Kidney epithelial cell (primary cell): Measurements from ENCODE around the gene ZNF436. TPM values are rescaled to one million over a fixed set of nuclear protein-coding genes. Genes with fewer than 3 reads are reported as not detected.

Source experiments
- DNase-seq: peaks from one replicate; pipeline ENCODE4 v3.0.0-alpha.2; 2010; ENCODE audit warnings: low read depth
- H3K27me3 ChIP-seq: 2 replicates; pipeline ENCODE4 v1.6.0; 2011; ENCODE audit warnings: low read length; ENCODE audit not compliant: control insufficient read depth, insufficient read depth
- H3K36me3 ChIP-seq: 2 replicates; pipeline ENCODE4 v1.5.1; 2011; ENCODE audit warnings: low read length; ENCODE audit not compliant: control insufficient read depth, insufficient read depth
- H3K4me3 ChIP-seq: 2 replicates; pipeline ENCODE4 v1.5.1; 2011; ENCODE audit warnings: low read depth, mild to moderate bottlenecking, control low read depth, low read length
- CTCF ChIP-seq: IDR thresholded peaks from 2 replicates; pipeline ENCODE4 v1.5.1; 2011; ENCODE audit warnings: mild to moderate bottlenecking, moderate library complexity, low read length, control low read depth, inconsistent platforms; ENCODE audit not compliant: insufficient read depth, poor library complexity, severe bottlenecking
- total RNA-seq: library from RNA; depleted of rRNA; stranded (reverse); fragments of >200 nt; gene quantifications from 2 replicates; pipeline ENCODE4 v1.2.3, GENCODE V29; 2015

Gene ZNF436
- total RNA-seq, 1 donor from 2014 or later, result 11.7 TPM

- Histone ChIP-seq H3K4me3 (no peak overlapping the region), H3K36me3 (no peaks in the 10 kb centered on the region), H3K27me3 (no peaks in the 10 kb centered on the region)
- no peak for DNase-seq
- TF ChIP-seq CTCF, result no peak
Measured at GRCh38 chr1:23402286-23403037, 32.8 kb upstream of the ZNF436 start.

GRCh38 chr1:23401313-23401712 lies 31.7 kb upstream of the ZNF436 start:
- no peak for DNase-seq
- H3K36me3 ChIP-seq, result no peaks in the 10 kb centered on the region
- no peak for TF ChIP-seq CTCF
- no peak overlapping the region for H3K4me3 ChIP-seq
- H3K27me3 ChIP-seq, result no peaks in the 10 kb centered on the region

- H3K36me3 ChIP-seq, result no peaks in the 10 kb centered on the region
- DNase-seq, result no peak
- no peak overlapping the region for H3K4me3 ChIP-seq
- no peak for TF ChIP-seq CTCF
- no peaks in the 10 kb centered on the region for H3K27me3 ChIP-seq
Measured at GRCh38 chr1:23400324-23401114, 30.9 kb upstream of the ZNF436 start.

- Histone ChIP-seq H3K4me3 (no peak overlapping the region), H3K36me3 (no peaks in the 10 kb centered on the region), H3K27me3 (no peaks in the 10 kb centered on the region)
- DNase-seq, result no peak
- TF ChIP-seq CTCF, result no peak
Measured at GRCh38 chr1:23399229-23399628, 29.6 kb upstream of the ZNF436 start.

GRCh38 chr1:23397908-23398307 lies 28.3 kb upstream of the ZNF436 start:
- H3K4me3 ChIP-seq, result no peak overlapping the region
- no peak for TF ChIP-seq CTCF
- no peaks in the 10 kb centered on the region for H3K36me3 ChIP-seq
- H3K27me3 ChIP-seq, result no peaks in the 10 kb centered on the region
- no peak for DNase-seq
